HG03460 (cell line): ENCODE results near the gene SLC5A1.
"Not testable (repeated sequence)": the region's sequence is repeated elsewhere in the genome, so short reads cannot be mapped to it uniquely, and the experiment has no call there.

Source experiments
- ATAC-seq: cut with Tn5 transposase; IDR thresholded peaks from one replicate; pipeline ENCODE4 v1.9.1; 2021; ENCODE audit not compliant: unreplicated experiment

The SLC5A1 gene

DNA sequence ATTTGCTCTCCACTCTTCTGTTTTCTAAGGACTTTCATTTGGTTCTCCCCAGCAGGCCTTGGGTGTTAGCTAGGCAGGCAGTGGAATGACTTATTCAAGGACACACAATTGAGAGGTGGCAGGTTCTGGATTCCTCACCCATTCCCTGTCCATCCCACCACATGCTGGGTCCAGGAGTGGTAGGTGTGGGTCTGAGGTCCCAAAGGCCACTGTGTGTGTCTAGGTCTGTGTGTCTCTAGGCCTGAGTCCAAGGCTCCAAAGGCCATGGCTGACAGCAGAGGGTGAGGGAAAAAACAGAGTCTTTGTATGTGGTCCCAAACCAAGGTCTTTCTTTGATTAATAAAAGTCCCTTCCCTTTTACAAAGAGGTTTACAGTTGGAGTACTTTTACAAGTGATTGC lies 40.8 kb downstream of the SLC5A1 start:
- no peak for ATAC-seq

DNA sequence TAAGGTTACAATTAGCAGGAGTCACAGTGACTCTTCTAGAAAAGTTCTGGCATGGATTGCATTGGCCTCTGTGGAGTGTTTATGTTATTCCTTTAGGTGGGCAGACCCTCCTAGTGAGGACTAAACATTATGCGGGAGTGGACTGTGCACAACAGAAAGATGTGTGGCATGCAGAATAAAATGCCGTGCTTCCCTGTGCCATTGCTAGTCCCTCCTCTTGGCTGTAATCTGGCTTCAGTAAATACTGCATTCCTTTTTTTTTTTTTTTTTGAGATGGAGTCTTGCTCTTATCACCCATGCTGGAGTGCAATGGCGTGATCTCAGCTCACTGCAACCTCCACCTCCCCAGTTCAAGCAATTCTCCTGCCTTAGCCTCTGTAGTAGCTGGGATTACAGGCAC lies 45.0 kb downstream of the SLC5A1 start:
- no peak for ATAC-seq

DNA sequence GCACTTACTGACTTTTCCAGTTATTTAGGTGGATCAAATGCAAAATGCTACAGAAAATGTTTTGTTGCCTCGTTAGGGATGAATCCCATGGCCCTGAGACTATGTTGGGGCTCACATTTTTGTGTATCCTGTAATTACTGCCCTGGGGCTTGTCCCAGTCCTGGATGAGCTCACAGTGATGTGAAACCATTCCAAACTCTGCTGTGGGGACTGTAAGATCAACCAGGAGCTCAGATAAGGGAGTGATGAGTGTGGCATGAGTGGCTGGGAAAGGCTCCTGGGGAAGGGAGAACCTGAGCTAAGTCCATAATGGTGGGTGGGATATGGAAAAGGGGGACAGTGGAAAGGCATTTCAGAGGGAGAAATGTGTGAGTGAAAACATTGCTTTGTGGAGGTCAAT lies 54.0 kb downstream of the SLC5A1 start:
- ATAC-seq, result no peak

DNA sequence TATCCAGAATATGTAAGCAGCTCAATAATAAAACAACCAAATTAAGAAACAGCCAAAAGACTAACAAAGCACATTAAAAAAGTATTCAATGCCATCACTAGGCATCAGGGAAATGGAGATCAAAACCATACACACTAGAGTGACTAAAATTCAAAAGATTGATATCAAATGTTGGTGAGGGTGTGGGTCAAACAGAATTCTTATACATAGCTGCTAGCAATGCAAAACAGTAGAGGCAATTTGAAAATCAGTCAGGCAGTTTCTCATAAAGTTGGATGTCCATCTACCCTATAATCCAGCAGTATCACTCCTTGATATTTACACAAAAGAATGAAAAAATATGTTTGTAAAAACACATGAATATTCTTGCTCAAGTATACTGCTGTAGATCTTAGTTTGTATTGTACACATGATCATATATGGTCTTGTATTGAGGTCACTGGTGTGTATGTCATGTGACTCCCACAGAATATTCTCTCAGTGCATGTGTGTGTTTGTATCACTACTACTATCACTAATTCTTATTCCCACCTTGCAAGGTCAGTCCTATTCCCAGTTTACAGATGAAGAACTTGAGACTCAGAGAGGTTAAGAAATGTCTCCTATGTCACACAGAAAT lies 54.9 kb downstream of the SLC5A1 start:
- no peak for ATAC-seq

DNA sequence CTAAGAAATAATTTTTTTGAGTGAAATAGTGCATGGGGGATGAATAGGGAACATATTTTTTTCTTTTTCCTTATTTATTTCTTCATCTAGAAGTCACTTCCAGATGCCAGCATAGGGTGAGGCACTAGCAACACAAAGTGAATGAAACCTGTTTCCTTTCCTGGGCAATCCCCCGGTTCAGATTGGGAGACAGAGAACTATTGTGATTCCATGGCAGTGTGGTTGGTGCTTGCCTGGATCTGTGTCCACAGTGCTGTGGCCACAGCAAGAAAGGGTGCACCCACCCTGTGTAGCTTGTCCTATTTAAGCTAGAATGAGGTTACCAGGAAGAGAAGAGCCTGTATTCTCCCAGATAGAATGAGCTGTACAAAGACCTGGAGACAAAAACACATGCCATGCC lies 57.6 kb downstream of the SLC5A1 start:
- no peak for ATAC-seq

DNA sequence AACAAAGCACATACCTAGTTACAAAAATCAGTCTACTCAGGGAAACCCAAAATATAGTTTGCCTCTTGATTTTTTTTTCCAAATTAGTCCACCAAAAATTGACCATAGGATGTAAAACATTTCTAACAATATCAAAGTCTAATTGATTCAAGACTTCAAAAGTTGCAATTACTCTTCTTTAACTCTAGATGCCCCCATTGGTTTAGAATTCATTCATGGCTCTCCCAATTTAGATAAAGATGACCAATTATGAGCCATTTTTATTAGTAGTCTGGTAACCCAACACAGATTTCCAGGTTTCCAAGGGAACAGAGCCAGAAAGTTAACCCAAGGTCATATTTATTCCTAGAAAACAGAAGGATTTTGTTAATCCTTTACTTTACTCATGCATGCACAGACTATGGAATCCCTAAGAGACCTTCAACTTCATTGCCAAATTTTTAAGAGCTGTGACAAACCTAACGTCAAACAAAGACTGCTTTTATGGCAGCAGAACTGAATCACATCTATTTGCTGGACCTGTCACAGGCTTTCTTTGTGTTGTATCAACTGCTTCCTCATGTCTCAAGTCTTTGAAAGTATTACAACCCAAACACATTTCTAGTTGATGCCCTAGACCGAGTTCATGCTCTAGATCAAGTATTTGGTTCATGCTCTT lies 60.7 kb downstream of the SLC5A1 start:
- ATAC-seq, result no peak

DNA sequence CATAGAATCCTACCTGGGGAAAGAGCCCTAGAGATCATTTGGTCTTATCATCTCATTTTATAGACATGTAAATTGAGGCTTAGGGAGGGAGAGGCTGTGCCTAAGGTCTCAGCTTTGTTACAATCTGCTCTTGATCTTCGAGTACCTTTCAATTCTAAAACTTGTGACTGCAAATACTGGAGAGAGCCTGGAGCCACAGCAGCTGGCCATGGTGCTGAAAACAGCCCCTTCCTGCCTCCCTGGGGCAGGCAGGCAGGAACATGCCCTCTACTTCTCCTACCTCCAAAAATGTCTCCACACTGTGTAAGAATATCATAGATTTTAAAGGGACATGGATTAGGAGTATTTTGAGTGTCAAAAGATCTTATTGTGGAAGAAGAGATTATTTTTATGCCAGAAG lies 63.9 kb downstream of the SLC5A1 start:
- ATAC-seq, result no peak

DNA sequence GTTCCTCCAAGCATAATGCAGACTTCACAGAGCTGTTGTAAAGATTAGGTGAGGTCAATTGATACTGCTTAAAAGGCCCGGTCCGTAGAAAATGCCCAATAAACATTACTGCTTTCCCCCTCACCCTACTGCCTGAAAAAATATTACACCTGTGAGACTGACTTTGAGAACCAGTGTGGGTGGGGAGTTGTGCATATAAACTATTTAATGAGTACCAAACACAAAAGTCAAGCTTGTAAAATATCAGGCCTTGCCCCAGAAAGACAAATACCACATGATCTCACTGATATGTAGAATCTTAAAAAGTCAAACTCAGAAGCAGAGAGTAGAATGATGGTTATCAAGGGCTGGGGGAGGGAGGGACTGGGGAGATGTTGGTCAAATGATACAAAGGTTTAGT lies 69.3 kb downstream of the SLC5A1 start:
- ATAC-seq, result no peak

- no peak for ATAC-seq
These were observed 76.6 kb downstream of the SLC5A1 start for GRCh38 chr22:32119568-32120235.

DNA sequence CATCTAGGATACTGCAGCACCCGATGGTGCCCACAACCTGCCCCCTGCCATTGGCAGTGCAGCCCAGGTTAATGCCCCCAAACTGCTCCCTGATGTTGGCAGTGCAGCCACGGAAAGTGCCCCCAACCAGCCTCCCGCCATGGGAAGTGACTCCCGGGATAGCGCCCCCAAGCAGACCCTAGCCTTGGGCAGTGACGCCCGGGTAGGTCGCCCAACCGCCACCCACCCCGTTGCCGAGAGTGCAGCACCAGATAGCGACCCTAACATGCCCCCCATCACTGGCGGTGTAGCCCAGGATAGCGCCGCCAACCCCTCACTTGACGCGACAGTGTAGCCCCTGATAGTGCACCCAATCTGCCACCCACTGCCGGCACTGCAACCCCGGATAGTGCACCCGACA lies 77.5 kb downstream of the SLC5A1 start:
- ATAC-seq, result no peak

- ATAC-seq, result no peak
These were observed 79.8 kb downstream of the SLC5A1 start for GRCh38 chr22:32122899-32123298.

- no peak for ATAC-seq
These were observed 80.6 kb downstream of the SLC5A1 start for GRCh38 chr22:32123657-32124056.

- no peak for ATAC-seq
These were observed 84.8 kb downstream of the SLC5A1 start for GRCh38 chr22:32127904-32128303.

GRCh38 chr22:32130464-32130863 lies 87.4 kb downstream of the SLC5A1 start:
- no peak for ATAC-seq

- no peak for ATAC-seq
These were observed 89.1 kb downstream of the SLC5A1 start for GRCh38 chr22:32132126-32132525.

DNA sequence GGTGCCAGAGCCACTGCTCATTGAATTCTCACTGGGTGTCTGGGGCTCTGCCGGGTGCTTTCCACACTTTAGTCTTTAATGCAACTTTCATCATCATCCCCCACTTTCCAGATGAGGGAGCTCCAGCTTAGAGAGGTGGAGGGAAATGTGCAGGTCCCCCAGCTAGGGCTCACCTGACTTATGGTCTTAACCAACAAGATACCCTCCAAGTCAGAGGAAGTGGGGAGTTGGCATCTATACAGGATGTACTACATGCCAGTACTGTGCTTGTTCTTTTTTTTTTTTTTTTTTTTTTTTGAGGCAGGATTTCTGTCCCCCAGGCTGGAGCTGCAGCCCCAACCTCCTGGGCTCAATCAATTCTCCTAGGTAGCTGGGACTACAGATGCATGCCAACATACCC lies 89.7 kb downstream of the SLC5A1 start:
- no peak for ATAC-seq

DNA sequence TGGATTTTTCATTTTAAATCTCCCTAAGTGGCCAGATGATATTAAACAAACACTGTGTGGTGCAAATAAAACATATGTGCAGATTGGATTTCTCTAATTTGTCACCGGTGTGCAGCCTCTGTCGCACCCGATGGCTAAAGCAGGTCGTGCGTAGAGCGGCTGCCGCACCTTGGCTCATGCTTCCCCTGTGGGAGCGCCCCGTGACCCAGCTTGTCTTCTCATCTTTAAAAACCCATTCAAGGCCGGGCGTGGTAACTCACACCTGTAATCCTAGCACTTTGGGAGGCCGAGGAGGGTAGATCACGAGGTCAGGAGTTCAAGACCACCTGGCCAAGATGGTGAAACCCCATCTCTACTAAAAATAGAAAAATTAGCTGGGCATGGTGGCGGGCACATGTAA lies 91.7 kb downstream of the SLC5A1 start:
- not testable (repeated sequence) for ATAC-seq

- not testable (repeated sequence) for ATAC-seq
These were observed 92.9 kb downstream of the SLC5A1 start for GRCh38 chr22:32135958-32136357.

GRCh38 chr22:32136881-32137280 lies 93.8 kb downstream of the SLC5A1 start:
- not testable (repeated sequence) for ATAC-seq

GRCh38 chr22:32137731-32138324 lies 94.8 kb downstream of the SLC5A1 start:
- ATAC-seq, result not testable (repeated sequence)

DNA sequence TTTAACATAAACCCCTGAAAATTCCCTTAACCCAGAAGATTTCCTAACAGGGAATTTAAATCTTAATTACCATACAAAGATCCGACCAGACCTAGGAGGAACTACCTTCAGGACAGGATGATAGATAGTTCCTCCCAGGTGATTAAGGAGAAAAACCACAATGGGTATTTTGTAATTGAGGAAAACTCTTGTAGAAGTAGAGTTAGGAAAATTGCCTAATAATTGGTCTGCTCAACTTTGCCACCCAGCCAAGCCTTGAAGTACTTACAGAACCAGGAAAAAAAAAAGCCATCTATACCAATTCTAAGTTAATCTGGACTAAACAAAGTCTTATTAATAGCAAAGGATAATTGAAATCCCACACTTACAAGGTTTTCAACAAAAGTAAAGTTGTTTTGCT lies 95.5 kb downstream of the SLC5A1 start:
- ATAC-seq, result not testable (repeated sequence)

- ATAC-seq, result not testable (repeated sequence)
These were observed 97.6 kb downstream of the SLC5A1 start for GRCh38 chr22:32140688-32141087.
